CD14-positive monocyte (primary cell): ENCODE results near the gene MKI67. TPM values are rescaled to one million over a fixed set of nuclear protein-coding genes. Genes with fewer than 3 reads are reported as not detected.

ENCODE experiments used
- DNase-seq, 3 donors: peaks; one replicate each; pipeline ENCODE4 v3.0.0-alpha.2; 2011 to 2022
- H2AFZ ChIP-seq: 2 replicates; pipeline ENCODE4 v1.6.0; 2012; ENCODE audit warnings: mild to moderate bottlenecking, low read depth, low read length, inconsistent platforms; ENCODE audit not compliant: insufficient read depth, poor library complexity, severe bottlenecking
- H3K27ac ChIP-seq, 2 donors: 1 replicate in 1 of 2; 2 replicates in 1 of 2; pipeline ENCODE4 v1.5.1; 2012 to 2013; ENCODE audit warnings: low read length in 2 of 2, control low read depth in 1 of 2, inconsistent platforms in 1 of 2, low read depth in 1 of 2, mild to moderate bottlenecking in 1 of 2
- H3K27me3 ChIP-seq, 2 donors: one replicate each; pipeline versions ENCODE4 v1.6.0 to v1.6.1; 2011 to 2013; ENCODE audit warnings: low read length in 2 of 2; ENCODE audit not compliant: control insufficient read depth in 2 of 2, insufficient read depth in 2 of 2
- H3K36me3 ChIP-seq, 2 donors: replicated peaks in 1 of 2; 1 replicate in 1 of 2; 2 replicates in 1 of 2; pipeline versions ENCODE4 v1.5.1 to v1.6.1; 2012 to 2013; ENCODE audit warnings: low read length in 2 of 2, control low read depth in 1 of 2, inconsistent platforms in 1 of 2, mild to moderate bottlenecking in 1 of 2; ENCODE audit not compliant: insufficient read depth in 2 of 2, control insufficient read depth in 1 of 2
- H3K4me1 ChIP-seq, 2 donors: 1 replicate in 1 of 2; 2 replicates in 1 of 2; pipeline versions ENCODE4 v1.5.1 to v1.6.1; 2012 to 2013; ENCODE audit warnings: low read length in 2 of 2, control low read depth in 1 of 2, inconsistent platforms in 1 of 2, mild to moderate bottlenecking in 1 of 2, moderate library complexity in 1 of 2; ENCODE audit not compliant: insufficient read depth in 2 of 2, control insufficient read depth in 1 of 2
- H3K4me2 ChIP-seq: replicated peaks from 2 replicates; pipeline ENCODE3; 2012; ENCODE audit warnings: low read length, moderate library complexity, mild to moderate bottlenecking; ENCODE audit not compliant: poor library complexity, severe bottlenecking; ENCODE audit errors: extremely low read depth
- H3K4me3 ChIP-seq, 3 experiments: fragments of 200-600 bp in 1 of 3; sonication (generic) in 1 of 3; replicated peaks in 1 of 3; 1 replicate in 2 of 3; 2 replicates in 1 of 3; pipeline ENCODE4 v1.5.1; 2011 to 2013; ENCODE audit warnings: low read length in 3 of 3, mild to moderate bottlenecking in 3 of 3, control low read depth in 2 of 3, low read depth in 2 of 3, inconsistent platforms in 1 of 3, moderate library complexity in 1 of 3
- H3K79me2 ChIP-seq: 2 replicates; pipeline ENCODE4 v1.6.0; 2012; ENCODE audit warnings: mild to moderate bottlenecking, control low read depth, inconsistent platforms, low read length, moderate library complexity; ENCODE audit not compliant: insufficient read depth
- H3K9ac ChIP-seq: 2 replicates; pipeline ENCODE4 v1.6.0; 2017; ENCODE audit warnings: low read length, mild to moderate bottlenecking; ENCODE audit not compliant: insufficient read depth, poor library complexity, severe bottlenecking
- H3K9me3 ChIP-seq, 2 donors: replicated peaks in 1 of 2; 1 replicate in 1 of 2; 2 replicates in 1 of 2; pipeline versions ENCODE4 v1.5.1 to v1.6.1; 2012 to 2013; ENCODE audit warnings: low read length in 2 of 2, control low read depth in 1 of 2; ENCODE audit not compliant: control insufficient read depth in 1 of 2, insufficient read depth in 1 of 2
- H4K20me1 ChIP-seq: 2 replicates; pipeline ENCODE4 v1.6.0; 2012; ENCODE audit warnings: mild to moderate bottlenecking, low read length, control low read depth, moderate library complexity; ENCODE audit not compliant: insufficient read depth
- H3K27ac Mint-ChIP-seq, 7 donors: one replicate each; pipeline ENCODE4 v1.8.0; 2020; ENCODE audit warnings: mild to moderate bottlenecking in 7 of 7, mixed read lengths in 7 of 7, moderate library complexity in 6 of 7, inconsistent platforms in 2 of 7
- H3K27me3 Mint-ChIP-seq, 3 donors: one replicate each; pipeline ENCODE4 v1.8.0; 2021 to 2022; ENCODE audit warnings: low read depth in 3 of 3, mild to moderate bottlenecking in 3 of 3, mixed read lengths in 3 of 3, moderate library complexity in 3 of 3, inconsistent platforms in 1 of 3
- H3K36me3 Mint-ChIP-seq, 2 donors: one replicate each; pipeline ENCODE4 v1.8.0; 2020; ENCODE audit warnings: mixed read lengths in 2 of 2, inconsistent platforms in 1 of 2, mild to moderate bottlenecking in 1 of 2
- H3K4me1 Mint-ChIP-seq: one replicate; pipeline ENCODE4 v1.8.0; 2020; ENCODE audit warnings: mild to moderate bottlenecking, mixed read lengths
- H3K4me3 Mint-ChIP-seq, 2 donors: one replicate each; pipeline ENCODE4 v1.8.0; 2020; ENCODE audit warnings: mild to moderate bottlenecking in 2 of 2, mixed read lengths in 2 of 2, moderate library complexity in 1 of 2
- H3K9me3 Mint-ChIP-seq, 7 donors: one replicate each; pipeline ENCODE4 v1.8.0; 2020 to 2022; ENCODE audit warnings: mixed read lengths in 7 of 7, mild to moderate bottlenecking in 6 of 7, moderate library complexity in 6 of 7, inconsistent platforms in 2 of 7
- CTCF ChIP-seq: fragments of 200-600 bp; IDR thresholded peaks from one replicate; pipeline ENCODE4 v1.8.0; 2022; ENCODE audit warnings: antibody characterized with exemption, mild to moderate bottlenecking
- WGBS: methylation state at CpG from one replicate; pipeline ENCODE4 v1.1.5; 2013; ENCODE audit warnings: missing lambda C conversion rate; ENCODE audit not compliant: insufficient coverage; 5-methylcytosine and 5-hydroxymethylcytosine counted together
- intact Hi-C, 2 donors: fragments of 100-400 bp; cut with micrococcal nuclease; formaldehyde crosslinking; loops; one replicate each; pipeline versions ENCODE4 v1.15.0 to v1.15.1; 2023
- polyA plus RNA-seq, 3 donors: library from polyadenylated mRNA; depleted of rRNA in 1 of 3; unstranded in 2 of 3; stranded (reverse) in 1 of 3; fragments of 300-500 nt in 2 of 3; fragments of >200 nt in 1 of 3; fragmentation: Illumina TruSeq in 2 of 3; gene quantifications; 1 replicate in 2 of 3; 2 replicates in 1 of 3; pipeline ENCODE4 v1.2.3, GENCODE V29; 2012 to 2021

Gene MKI67
- polyA plus RNA-seq, 3 donors: 0.02 to 0.05 TPM; not detected in 1

DNA sequence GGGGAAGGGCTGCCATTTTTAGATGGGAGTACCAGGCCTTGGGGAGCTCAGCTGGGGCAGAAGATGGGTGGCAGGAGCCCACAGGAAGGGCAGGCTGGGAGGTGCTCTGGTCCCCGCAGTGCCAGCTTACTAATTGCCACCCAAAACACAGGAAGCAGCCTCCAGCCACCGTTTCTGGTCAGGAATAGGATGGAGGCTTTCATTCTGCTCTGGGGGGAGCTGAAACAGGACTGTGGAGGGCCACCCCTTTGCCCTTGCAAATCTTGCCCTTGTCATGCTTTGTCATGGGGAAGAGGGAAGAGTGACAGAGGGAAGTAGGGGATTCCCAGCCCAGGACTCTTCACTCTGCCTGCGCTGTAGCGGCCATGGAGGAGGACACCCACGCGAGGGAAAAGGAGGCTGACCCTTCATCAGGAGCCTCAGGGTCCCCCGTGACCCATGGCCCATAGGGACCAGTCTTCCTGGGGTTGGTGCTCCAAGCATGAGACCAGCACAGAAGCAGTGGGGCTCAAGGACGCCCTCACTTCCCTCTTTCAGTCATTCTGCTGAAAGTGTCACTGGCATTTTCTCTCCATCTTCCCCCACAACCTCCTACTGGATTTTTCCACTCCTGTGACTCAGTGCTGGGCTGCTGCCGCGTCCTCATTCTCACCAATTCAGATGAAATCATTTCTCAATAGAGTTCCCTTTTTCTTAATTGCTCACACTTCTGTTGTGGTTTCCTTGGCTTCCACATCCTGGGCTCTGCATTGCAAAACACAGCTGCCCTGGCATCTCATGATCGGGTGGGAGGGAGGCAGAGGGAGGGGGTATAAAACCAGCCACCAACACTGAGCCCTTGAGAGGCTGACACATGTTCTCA lies 61.9 kb downstream of the MKI67 start:
- H3K9me3 Mint-ChIP-seq: peaks cover 0 to 6% (median 0%) of the 10 kb centered on the region in 7 donors
- TF ChIP-seq CTCF: no peak
- peak; percentile 97 to 99 (median 99) for DNase-seq
- Histone ChIP-seq H4K20me1 (peaks cover 62% of the 10 kb centered on the region), H3K27me3 (no peaks in the 10 kb centered on the region), H3K9me3 (no peaks in the 10 kb centered on the region), H3K4me3 (peak overlapping the region in 2 of 3 experiments; percentile 16 to 64), H2AFZ (no peak overlapping the region), H3K4me2 (peak overlapping the region; percentile 70), H3K79me2 (peaks cover 22% of the 10 kb centered on the region), H3K9ac (peak overlapping the region; percentile 79), H3K4me1 (peaks cover 68 to 81% of the 10 kb centered on the region in 2 donors), H3K27ac (peak overlapping the region; percentile 97 to 100), H3K36me3 (peaks cover 74% of the 10 kb centered on the region in 2 donors)
- H3K4me3 Mint-ChIP-seq: peak overlapping the region; percentile 73 to 82
- peaks cover 0 to 13% (median 5%) of the 10 kb centered on the region in 3 donors for H3K27me3 Mint-ChIP-seq
- H3K4me1 Mint-ChIP-seq: peaks cover 79% of the 10 kb centered on the region
- intact Hi-C loops: loop anchor here (2.0 to 5.0 kb wide), 2 partner anchors 16 to 87 kb away; no protein-coding TSS in a partner anchor
- 0% methylated on average over 7 of the region's 11 CpGs for WGBS
- peak overlapping the region; percentile 98 to 100 (median 100) for H3K27ac Mint-ChIP-seq
- H3K36me3 Mint-ChIP-seq: peaks cover 84 to 94% of the 10 kb centered on the region in 2 donors

DNA sequence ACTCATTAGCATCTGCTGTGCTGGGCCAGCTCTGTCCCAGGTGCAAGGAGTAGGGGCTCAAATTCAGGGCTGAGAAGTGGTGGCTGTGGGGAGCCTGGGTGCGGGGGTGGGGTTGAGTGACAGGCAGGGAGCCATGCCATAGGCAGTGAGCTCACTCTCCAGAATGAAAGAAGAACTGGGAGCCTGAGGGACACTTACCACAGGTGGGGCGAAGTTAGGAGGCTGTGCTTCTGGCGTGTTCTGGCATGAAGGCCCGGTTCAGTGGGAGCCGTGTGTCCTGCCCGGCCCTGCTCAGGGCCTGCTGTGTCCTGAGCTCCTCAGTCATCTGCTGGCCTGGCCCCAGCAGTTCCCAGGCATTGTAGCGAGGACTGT lies 62.5 kb downstream of the MKI67 start:
- peak overlapping the region; percentile 70 for H3K4me2 ChIP-seq

More for the DNA sequence above, 62.5 kb downstream of the MKI67 start:
- Histone ChIP-seq H3K9ac (peak overlapping the region; percentile 79), H3K4me3 (peak overlapping the region in 2 of 3 experiments; percentile 16 to 64), H4K20me1 (peaks cover 62% of the 10 kb centered on the region), H3K4me1 (peaks cover 74 to 86% of the 10 kb centered on the region in 2 donors), H2AFZ (no peak overlapping the region), H3K79me2 (peaks cover 22% of the 10 kb centered on the region), H3K27ac (peak overlapping the region; percentile 97 to 100), H3K36me3 (peaks cover 74 to 75% of the 10 kb centered on the region in 2 donors), H3K27me3 (no peaks in the 10 kb centered on the region), H3K9me3 (no peaks in the 10 kb centered on the region)
- H3K4me3 Mint-ChIP-seq: peak overlapping the region; percentile 73 to 82
- peaks cover 0 to 6% (median 0%) of the 10 kb centered on the region in 7 donors for H3K9me3 Mint-ChIP-seq
- peak in 1 of 3 donors; percentile 59 for DNase-seq
- no peak for TF ChIP-seq CTCF
- peaks cover 84% of the 10 kb centered on the region for H3K4me1 Mint-ChIP-seq
- H3K27me3 Mint-ChIP-seq: peaks cover 0 to 13% (median 5%) of the 10 kb centered on the region in 3 donors
- 29% methylated on average over 6 of the region's 7 CpGs for WGBS
- peak overlapping the region; percentile 98 to 100 (median 100) for H3K27ac Mint-ChIP-seq
- peaks cover 86 to 94% of the 10 kb centered on the region in 2 donors for H3K36me3 Mint-ChIP-seq
- intact Hi-C loops: loop anchor here (1.0 to 5.0 kb wide), 3 partner anchors 9 to 86 kb away; no protein-coding TSS in a partner anchor
